DND-41 (cell line): ENCODE results near the gene UNC79.
"Not testable (repeated sequence)": the region's sequence is repeated elsewhere in the genome, so short reads cannot be mapped to it uniquely, and the experiment has no call there.

Experiments used
- ATAC-seq: fragments of 200-7000 bp; cut with Tn5 transposase; 3 replicates; pipeline ENCODE4 v1.9.1; 2021; ENCODE audit warnings: low read depth; ENCODE audit not compliant: insufficient read depth
- DNase-seq: peaks from one replicate; pipeline ENCODE4 v3.0.0-alpha.2; 2020
- H2AFZ ChIP-seq: 2 replicates; pipeline ENCODE4 v1.6.0; 2012; ENCODE audit warnings: low read depth, low read length
- H3K27ac ChIP-seq: 2 replicates; pipeline ENCODE4 v1.5.1; 2012; ENCODE audit warnings: low read length, inconsistent platforms
- H3K27me3 ChIP-seq: fragments of 200-600 bp; sonication (generic); 2 replicates; pipeline ENCODE4 v1.6.0; 2012; ENCODE audit warnings: low read length, mild to moderate bottlenecking, inconsistent platforms; ENCODE audit not compliant: insufficient read depth, poor library complexity
- H3K36me3 ChIP-seq: 2 replicates; pipeline ENCODE4 v1.5.1; 2012; ENCODE audit warnings: low read length, inconsistent platforms; ENCODE audit not compliant: insufficient read depth
- H3K4me1 ChIP-seq: 2 replicates; pipeline ENCODE4 v1.5.1; 2012; ENCODE audit warnings: mild to moderate bottlenecking, low read length; ENCODE audit not compliant: insufficient read depth
- H3K4me2 ChIP-seq: 2 replicates; pipeline ENCODE4 v1.6.0; 2012; ENCODE audit warnings: mild to moderate bottlenecking, moderate library complexity, low read length, inconsistent platforms; ENCODE audit not compliant: insufficient read depth
- H3K4me3 ChIP-seq, 2 experiments: fragments of 200-600 bp in 1 of 2; shearing (Covaris generic) in 1 of 2; 2 replicates each; pipeline ENCODE4 v1.5.1; 2012 to 2016; ENCODE audit warnings: inconsistent platforms in 2 of 2, low read length in 2 of 2, mild to moderate bottlenecking in 2 of 2, low read depth in 1 of 2, moderate library complexity in 1 of 2
- H3K79me2 ChIP-seq: 2 replicates; pipeline ENCODE4 v1.6.0; 2012; ENCODE audit warnings: low read length, inconsistent platforms; ENCODE audit not compliant: insufficient read depth
- H3K9ac ChIP-seq: 2 replicates; pipeline ENCODE4 v1.6.0; 2012; ENCODE audit warnings: low read depth, mild to moderate bottlenecking, inconsistent platforms, low read length, moderate library complexity
- H3K9me3 ChIP-seq: 2 replicates; pipeline ENCODE4 v1.5.1; 2012; ENCODE audit warnings: low read length, moderate library complexity, mild to moderate bottlenecking, inconsistent platforms; ENCODE audit not compliant: insufficient read depth, severe bottlenecking
- H4K20me1 ChIP-seq: 2 replicates; pipeline ENCODE4 v1.6.0; 2012; ENCODE audit warnings: low read length; ENCODE audit not compliant: insufficient read depth
- EZH2 ChIP-seq: IDR thresholded peaks from 3 replicates; pipeline ENCODE4 v1.6.1; 2012; ENCODE audit warnings: borderline replicate concordance, low read depth, mild to moderate bottlenecking, moderate library complexity, low read length, inconsistent platforms; ENCODE audit not compliant: severe bottlenecking
- TF ChIP-seq, protein P1 (sequence below): IDR thresholded peaks from 2 replicates; pipeline ENCODE4 v1.5.1; 2012; ENCODE audit warnings: borderline replicate concordance, low read length, moderate library complexity, mild to moderate bottlenecking; ENCODE audit not compliant: poor library complexity, severe bottlenecking; ENCODE audit errors: extremely low read depth

Gene UNC79

GRCh38 chr14:93480867-93481266, 50.1 kb downstream of the UNC79 start:
- Histone ChIP-seq H3K9ac (no peak overlapping the region), H3K4me2 (no peak overlapping the region), H3K4me1 (no peaks in the 10 kb centered on the region), H3K27ac (no peak overlapping the region), H3K27me3 (peaks cover 2% of the 10 kb centered on the region), H2AFZ (no peak overlapping the region), H3K9me3 (no peaks in the 10 kb centered on the region), H3K36me3 (no peaks in the 10 kb centered on the region), H3K4me3 (no peak overlapping the region), H4K20me1 (no peaks in the 10 kb centered on the region), H3K79me2 (no peaks in the 10 kb centered on the region)
- DNase-seq (no peak), ATAC-seq (no peak)
- no peak for TF ChIP-seq EZH2
- TF ChIP-seq, protein P1, sequence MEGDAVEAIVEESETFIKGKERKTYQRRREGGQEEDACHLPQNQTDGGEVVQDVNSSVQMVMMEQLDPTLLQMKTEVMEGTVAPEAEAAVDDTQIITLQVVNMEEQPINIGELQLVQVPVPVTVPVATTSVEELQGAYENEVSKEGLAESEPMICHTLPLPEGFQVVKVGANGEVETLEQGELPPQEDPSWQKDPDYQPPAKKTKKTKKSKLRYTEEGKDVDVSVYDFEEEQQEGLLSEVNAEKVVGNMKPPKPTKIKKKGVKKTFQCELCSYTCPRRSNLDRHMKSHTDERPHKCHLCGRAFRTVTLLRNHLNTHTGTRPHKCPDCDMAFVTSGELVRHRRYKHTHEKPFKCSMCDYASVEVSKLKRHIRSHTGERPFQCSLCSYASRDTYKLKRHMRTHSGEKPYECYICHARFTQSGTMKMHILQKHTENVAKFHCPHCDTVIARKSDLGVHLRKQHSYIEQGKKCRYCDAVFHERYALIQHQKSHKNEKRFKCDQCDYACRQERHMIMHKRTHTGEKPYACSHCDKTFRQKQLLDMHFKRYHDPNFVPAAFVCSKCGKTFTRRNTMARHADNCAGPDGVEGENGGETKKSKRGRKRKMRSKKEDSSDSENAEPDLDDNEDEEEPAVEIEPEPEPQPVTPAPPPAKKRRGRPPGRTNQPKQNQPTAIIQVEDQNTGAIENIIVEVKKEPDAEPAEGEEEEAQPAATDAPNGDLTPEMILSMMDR: no peak

- Histone ChIP-seq H3K4me1 (no peaks in the 10 kb centered on the region), H3K27ac (no peak overlapping the region), H2AFZ (no peak overlapping the region), H3K4me2 (no peak overlapping the region), H3K27me3 (peaks cover 2% of the 10 kb centered on the region), H3K9me3 (no peaks in the 10 kb centered on the region), H3K36me3 (no peaks in the 10 kb centered on the region), H3K4me3 (no peak overlapping the region), H3K9ac (no peak overlapping the region), H3K79me2 (no peaks in the 10 kb centered on the region), H4K20me1 (no peaks in the 10 kb centered on the region)
- no peak for TF ChIP-seq EZH2
- TF ChIP-seq, protein P1: no peak
- no peak for DNase-seq
- ATAC-seq: no peak
Measured at GRCh38 chr14:93481758-93482157, 51.0 kb downstream of the UNC79 start.

- H3K4me2 ChIP-seq: no peak overlapping the region
- H3K27me3 ChIP-seq: no peaks in the 10 kb centered on the region
- H3K36me3 ChIP-seq: no peaks in the 10 kb centered on the region
- H3K79me2 ChIP-seq: no peaks in the 10 kb centered on the region
- no peak overlapping the region for H3K27ac ChIP-seq
- DNase-seq: no peak
- no peaks in the 10 kb centered on the region for H3K4me1 ChIP-seq
- no peak overlapping the region for H3K4me3 ChIP-seq
- no peak for TF ChIP-seq EZH2
- TF ChIP-seq, protein P1: no peak
- H3K9ac ChIP-seq: no peak overlapping the region
- no peaks in the 10 kb centered on the region for H3K9me3 ChIP-seq
- no peaks in the 10 kb centered on the region for H4K20me1 ChIP-seq
- ATAC-seq: no peak
- no peak overlapping the region for H2AFZ ChIP-seq
Measured at GRCh38 chr14:93490001-93490400, 59.3 kb downstream of the UNC79 start.

DNA sequence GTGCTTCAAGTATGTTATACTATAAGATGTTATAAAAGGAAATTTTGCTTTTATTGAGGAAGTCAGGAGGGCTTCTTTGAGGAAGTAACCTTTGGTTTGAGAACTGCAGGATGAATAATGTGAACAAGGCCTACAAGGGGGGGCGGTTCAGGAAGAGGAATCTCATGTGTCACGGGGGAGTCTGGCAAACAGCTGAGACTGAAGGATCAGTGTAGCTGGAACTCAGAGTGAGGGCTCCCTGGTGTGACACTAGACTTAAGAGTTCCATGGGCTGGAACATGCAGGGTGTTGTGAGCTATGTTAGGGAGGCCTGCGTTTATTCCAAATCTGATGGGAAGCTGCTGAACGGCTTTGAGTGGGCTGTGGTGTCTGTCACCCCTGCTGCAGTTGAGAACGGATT, 62.3 kb downstream of the UNC79 start:
- TF ChIP-seq EZH2: no peak
- TF ChIP-seq, protein P1: no peak
- H4K20me1 ChIP-seq: no peaks in the 10 kb centered on the region
- H3K27me3 ChIP-seq: no peaks in the 10 kb centered on the region
- H3K79me2 ChIP-seq: no peaks in the 10 kb centered on the region
- H3K9me3 ChIP-seq: no peaks in the 10 kb centered on the region
- no peak overlapping the region for H3K27ac ChIP-seq
- H3K36me3 ChIP-seq: no peaks in the 10 kb centered on the region
- H3K9ac ChIP-seq: no peak overlapping the region
- H3K4me1 ChIP-seq: no peaks in the 10 kb centered on the region
- H2AFZ ChIP-seq: no peak overlapping the region
- H3K4me3 ChIP-seq: no peak overlapping the region
- DNase-seq: no peak
- no peak overlapping the region for H3K4me2 ChIP-seq
- ATAC-seq: no peak

GRCh38 chr14:93493622-93494021, 62.9 kb downstream of the UNC79 start:
- H4K20me1 ChIP-seq, H3K9me3 ChIP-seq, H3K36me3 ChIP-seq, ATAC-seq, H3K27me3 ChIP-seq, H2AFZ ChIP-seq, H3K9ac ChIP-seq, H3K79me2 ChIP-seq, H3K27ac ChIP-seq, H3K4me3 ChIP-seq, DNase-seq, H3K4me2 ChIP-seq, H3K4me1 ChIP-seq: not testable (repeated sequence)
